Activated T-cell treated with anti-CD3 and anti-CD28 coated beads, Interleukin-2, amount 50 U/mL, for 24 hours (primary cell): ENCODE results near the gene SAG.

Experiments
- DNase-seq: peaks from one replicate; pipeline ENCODE4 v3.0.0-alpha.2; 2020
- H3K27ac Mint-ChIP-seq: 2 replicates; pipeline ENCODE4 v1.8.0; 2020; ENCODE audit warnings: mild to moderate bottlenecking, mixed read lengths
- H3K27me3 Mint-ChIP-seq: 2 replicates; pipeline ENCODE4 v1.8.0; 2020; ENCODE audit warnings: mixed read lengths
- H3K36me3 Mint-ChIP-seq: 2 replicates; pipeline ENCODE4 v1.8.0; 2020; ENCODE audit warnings: low read depth, mixed read lengths
- H3K4me1 Mint-ChIP-seq: 2 replicates; pipeline ENCODE4 v1.8.0; 2020; ENCODE audit warnings: low read depth, mixed read lengths
- H3K4me3 Mint-ChIP-seq: 2 replicates; pipeline ENCODE4 v1.8.0; 2020; ENCODE audit warnings: mild to moderate bottlenecking, moderate library complexity, mixed read lengths
- H3K9me3 Mint-ChIP-seq: 2 replicates; pipeline ENCODE4 v1.8.0; 2020; ENCODE audit warnings: mixed read lengths

SAG gene

DNA sequence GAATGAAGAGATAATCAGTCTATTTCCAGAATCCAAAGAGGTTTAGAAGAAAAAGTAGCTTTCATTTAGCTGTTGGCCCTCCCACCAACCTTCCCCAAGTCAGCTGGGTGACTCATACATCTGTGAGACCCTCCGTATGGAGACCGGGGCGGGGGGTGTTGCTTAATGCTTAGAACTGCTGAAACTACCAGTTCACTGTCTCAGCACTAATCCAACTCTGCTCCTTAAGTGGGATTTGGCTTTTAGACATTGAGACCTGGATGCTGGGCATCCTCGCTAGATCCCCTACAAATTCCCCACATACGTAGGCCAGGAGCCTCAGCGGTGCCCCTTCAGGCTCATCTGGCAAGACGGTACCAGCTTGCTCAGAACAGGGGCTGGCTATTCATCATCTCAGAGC lies at the start of gene SAG:
TSS of gene SAG (plus strand) at position 252 of the 400 bp plus-strand sequence. CDS start 1,374 bp downstream, outside the sequence.
- Mint-ChIP-seq H3K4me3 (no peak within 1 kb of the TSS), H3K9me3 (no peaks in the 10 kb centered on the region), H3K27me3 (no peaks in the 10 kb centered on the region), H3K4me1 (no peaks in the 10 kb centered on the region), H3K36me3 (no peaks in the 10 kb centered on the region), H3K27ac (no peak within 1 kb of the TSS)
- no peak for DNase-seq

DNA sequence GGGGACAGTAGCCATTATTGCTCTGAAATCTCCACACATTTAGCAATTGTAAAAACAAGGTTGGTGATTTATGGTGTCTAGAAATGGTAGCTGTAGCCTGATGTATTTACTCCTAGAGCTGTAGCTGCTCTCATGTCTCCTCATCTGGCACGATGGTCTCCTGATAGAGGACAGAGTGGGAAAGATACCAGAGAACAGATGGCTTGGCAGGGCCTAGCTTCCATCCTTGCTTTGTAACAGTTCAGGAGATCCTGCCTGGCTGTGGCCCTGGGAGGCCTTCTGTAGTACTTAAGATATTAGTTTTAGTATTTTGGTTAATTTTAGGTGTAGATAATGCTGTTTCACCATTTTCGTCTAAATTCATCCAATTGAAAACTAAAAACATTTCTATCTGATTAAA lies 49.4 kb upstream of the SAG start:
- H3K27ac Mint-ChIP-seq, result peak overlapping the region; percentile 83
- no peaks in the 10 kb centered on the region for H3K9me3 Mint-ChIP-seq
- no peaks in the 10 kb centered on the region for H3K27me3 Mint-ChIP-seq
- no peak for DNase-seq
- peaks cover 91% of the 10 kb centered on the region for H3K36me3 Mint-ChIP-seq
- peaks cover 78% of the 10 kb centered on the region for H3K4me1 Mint-ChIP-seq
- no peak overlapping the region for H3K4me3 Mint-ChIP-seq

DNA sequence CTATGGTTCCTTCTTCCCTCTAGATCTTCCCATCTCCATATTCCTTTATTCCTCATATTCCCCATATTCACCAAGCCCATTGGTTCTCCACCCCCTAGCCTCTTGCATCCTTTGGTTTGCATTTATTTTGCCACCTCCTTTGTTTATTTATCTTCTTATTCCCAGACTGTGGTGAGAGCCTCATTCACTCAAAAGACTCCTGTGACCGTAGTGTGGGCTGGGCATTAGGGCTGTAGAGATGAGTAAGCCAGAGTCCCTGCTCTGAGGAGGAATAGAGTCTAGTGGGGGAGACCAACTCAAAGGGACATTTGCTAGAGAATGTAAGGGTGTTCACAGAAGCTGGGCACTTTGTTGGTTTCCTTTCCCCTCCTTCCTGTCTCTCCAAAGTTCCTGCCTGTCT lies 47.9 kb upstream of the SAG start:
- Mint-ChIP-seq H3K4me1 (peaks cover 65% of the 10 kb centered on the region), H3K27me3 (no peaks in the 10 kb centered on the region), H3K36me3 (peaks cover 95% of the 10 kb centered on the region), H3K9me3 (no peaks in the 10 kb centered on the region), H3K27ac (peak overlapping the region; percentile 83), H3K4me3 (no peak overlapping the region)
- DNase-seq, result no peak

DNA sequence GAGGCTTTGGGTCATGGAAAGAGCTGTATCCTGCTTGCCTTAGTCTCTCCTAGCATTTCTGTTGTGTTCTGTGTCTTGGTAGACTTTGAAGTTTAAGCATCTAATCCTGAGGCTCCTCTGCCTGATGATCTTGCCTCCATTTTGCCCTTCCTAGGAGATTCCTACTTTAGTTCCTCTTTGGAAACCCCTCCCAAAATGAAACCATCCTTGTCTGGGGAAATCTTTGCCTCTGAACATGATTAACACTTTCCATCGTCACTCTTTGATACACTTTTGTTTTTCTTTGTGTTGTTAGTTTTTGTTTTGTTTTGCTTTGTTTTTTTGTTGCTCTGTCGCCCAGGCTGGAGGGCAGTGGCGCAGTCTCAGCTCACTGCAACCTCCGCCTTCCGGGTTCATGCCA lies 47.0 kb upstream of the SAG start:
- no peak for DNase-seq
- peaks cover 58% of the 10 kb centered on the region for H3K4me1 Mint-ChIP-seq
- H3K9me3 Mint-ChIP-seq, result no peaks in the 10 kb centered on the region
- no peaks in the 10 kb centered on the region for H3K27me3 Mint-ChIP-seq
- peaks cover 97% of the 10 kb centered on the region for H3K36me3 Mint-ChIP-seq
- peak overlapping the region; percentile 83 for H3K27ac Mint-ChIP-seq
- no peak overlapping the region for H3K4me3 Mint-ChIP-seq

DNA sequence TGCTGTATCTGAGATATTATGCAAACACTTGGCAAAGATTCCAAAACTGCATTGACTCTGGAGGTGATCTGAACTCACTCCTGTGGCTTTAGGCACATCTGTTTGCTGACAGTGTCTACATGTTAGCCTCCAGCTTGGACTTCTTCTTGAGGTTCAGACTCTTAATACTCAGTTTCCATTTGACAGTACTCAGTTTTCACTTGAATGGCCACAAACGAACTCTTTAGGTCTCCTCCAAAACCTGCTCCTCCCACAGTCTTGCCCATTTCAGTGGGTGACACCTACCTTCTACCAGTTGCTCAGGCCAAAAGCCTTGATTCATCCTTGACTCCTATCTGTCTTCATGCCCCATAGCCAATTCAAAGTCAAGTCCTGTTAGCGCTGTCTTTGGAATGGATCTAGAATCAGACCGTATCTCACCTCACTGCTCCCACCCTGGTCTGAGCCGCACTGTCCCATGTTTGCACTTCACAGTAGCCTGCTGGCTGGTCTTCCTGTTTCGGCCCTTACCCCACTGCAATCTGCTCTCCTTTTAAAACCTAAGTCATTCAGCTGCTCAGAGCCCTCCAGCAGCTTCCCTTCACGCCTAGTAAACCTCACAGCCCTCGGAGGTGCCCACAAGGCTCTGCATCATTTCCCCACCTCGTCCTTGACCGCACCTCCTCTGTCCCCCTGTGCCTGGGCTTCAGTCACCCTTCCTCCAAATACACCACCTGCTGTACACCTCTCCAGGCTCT lies 45.6 kb upstream of the SAG start:
- Mint-ChIP-seq H3K27me3 (no peaks in the 10 kb centered on the region), H3K9me3 (no peaks in the 10 kb centered on the region), H3K36me3 (peaks cover 98% of the 10 kb centered on the region), H3K4me1 (peaks cover 63% of the 10 kb centered on the region), H3K27ac (peak overlapping the region; percentile 83), H3K4me3 (no peak overlapping the region)
- DNase-seq, result no peak

DNA sequence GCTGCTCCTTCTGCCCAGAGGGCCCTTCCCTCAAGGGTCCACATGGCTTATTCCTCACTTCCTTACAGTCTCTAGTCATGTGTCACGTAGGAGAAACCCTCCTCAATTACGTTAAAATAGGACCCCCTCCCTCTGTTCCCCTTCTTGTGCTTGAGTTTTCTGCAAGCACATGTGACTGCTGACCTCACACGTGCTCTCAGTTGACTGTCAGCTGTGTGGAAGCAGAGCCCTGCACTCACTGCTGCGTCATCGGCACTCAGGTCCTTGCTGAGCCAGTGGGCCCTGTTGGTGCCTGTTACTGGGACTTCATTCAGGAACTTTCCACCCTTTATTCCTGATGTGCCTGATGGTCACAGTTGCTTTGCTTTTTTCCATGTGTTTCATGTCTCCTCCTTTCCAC lies 45.1 kb upstream of the SAG start:
- no peak overlapping the region for H3K4me3 Mint-ChIP-seq
- peaks cover 66% of the 10 kb centered on the region for H3K4me1 Mint-ChIP-seq
- DNase-seq, result no peak
- no peaks in the 10 kb centered on the region for H3K9me3 Mint-ChIP-seq
- peak overlapping the region; percentile 83 for H3K27ac Mint-ChIP-seq
- H3K27me3 Mint-ChIP-seq, result no peaks in the 10 kb centered on the region
- H3K36me3 Mint-ChIP-seq, result peaks cover 98% of the 10 kb centered on the region

DNA sequence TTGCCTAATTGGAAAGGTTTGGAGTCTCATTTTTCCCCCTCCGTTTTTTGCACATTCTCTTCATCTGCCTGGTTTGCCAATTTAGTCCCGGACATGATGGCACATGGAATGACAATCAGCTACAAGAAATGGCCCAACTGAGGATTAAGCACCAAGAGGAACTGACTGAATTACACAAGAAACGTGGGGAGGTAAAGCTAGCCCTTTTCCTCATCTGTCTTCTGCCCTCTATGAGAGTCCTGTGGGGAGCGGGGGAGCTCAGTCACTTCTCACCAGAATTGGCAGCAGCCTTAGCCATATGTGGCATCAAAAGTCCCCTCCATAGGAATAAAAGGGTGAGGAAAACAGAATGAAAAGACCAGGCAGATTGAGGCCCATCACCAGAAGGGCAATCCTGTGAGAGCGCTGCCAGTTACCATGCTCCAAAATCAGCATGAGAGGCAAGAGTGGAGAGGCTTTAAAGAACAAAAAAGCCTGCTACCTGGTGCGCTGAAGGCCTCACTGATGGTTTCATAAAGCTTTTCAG lies 44.5 kb upstream of the SAG start:
- H3K27me3 Mint-ChIP-seq, result no peaks in the 10 kb centered on the region
- peak overlapping the region; percentile 83 for H3K27ac Mint-ChIP-seq
- no peaks in the 10 kb centered on the region for H3K9me3 Mint-ChIP-seq
- H3K4me3 Mint-ChIP-seq, result no peak overlapping the region
- no peak for DNase-seq
- peaks cover 68% of the 10 kb centered on the region for H3K4me1 Mint-ChIP-seq
- H3K36me3 Mint-ChIP-seq, result peaks cover 100% of the 10 kb centered on the region

DNA sequence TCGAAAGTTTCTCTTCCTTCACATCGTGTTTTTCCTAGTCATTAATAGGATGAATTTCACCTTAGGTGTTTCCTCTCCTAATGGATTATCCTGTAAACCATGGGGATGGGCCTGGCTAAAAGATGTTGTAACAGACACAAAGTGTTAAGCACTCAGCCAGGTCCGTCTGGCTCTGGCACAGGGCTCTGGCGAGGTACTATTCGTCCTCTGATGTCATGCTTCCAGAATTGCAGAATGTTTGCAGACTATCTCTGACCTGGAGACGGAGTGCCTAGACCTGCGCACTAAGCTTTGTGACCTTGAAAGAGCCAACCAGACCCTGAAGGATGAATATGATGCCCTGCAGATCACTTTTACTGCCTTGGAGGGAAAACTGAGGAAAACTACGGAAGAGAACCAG lies 42.9 kb upstream of the SAG start:
- Mint-ChIP-seq H3K9me3 (no peaks in the 10 kb centered on the region), H3K4me3 (no peak overlapping the region), H3K27ac (peak overlapping the region; percentile 42)

DNA sequence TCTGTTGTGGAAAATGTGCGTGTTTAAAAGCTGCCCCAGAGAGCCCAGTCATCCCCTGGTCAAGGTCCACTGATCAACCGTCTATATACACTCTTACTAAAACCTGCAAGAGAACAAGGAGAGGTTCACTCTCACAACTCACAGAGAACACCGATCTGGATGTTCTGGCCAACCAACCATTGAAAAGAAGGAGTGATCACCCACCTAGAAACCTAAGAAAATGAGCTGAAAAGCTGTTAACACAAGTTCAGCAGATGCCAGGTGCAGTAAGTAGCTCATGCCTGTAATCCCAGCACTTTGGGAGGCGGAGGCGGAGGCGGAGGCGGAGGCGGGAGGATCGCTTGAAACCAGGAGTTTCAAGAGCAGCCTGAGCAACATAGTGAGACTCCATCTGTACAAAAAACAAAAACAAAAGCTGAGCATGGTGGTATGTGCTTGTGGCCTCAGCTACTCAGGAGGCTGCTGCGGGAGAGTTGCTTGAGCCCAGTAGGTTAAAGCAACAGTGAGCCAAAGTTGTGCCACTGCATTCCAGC lies 41.7 kb upstream of the SAG start:
- no peak overlapping the region for H3K4me3 Mint-ChIP-seq
- H3K9me3 Mint-ChIP-seq, result no peaks in the 10 kb centered on the region
- H3K27me3 Mint-ChIP-seq, result no peaks in the 10 kb centered on the region
- H3K36me3 Mint-ChIP-seq, result peaks cover 100% of the 10 kb centered on the region
- H3K27ac Mint-ChIP-seq, result peak overlapping the region; percentile 97
- DNase-seq, result no peak
- H3K4me1 Mint-ChIP-seq, result peaks cover 69% of the 10 kb centered on the region

More for the DNA sequence above, 42.9 kb upstream of the SAG start:
- no peaks in the 10 kb centered on the region for H3K27me3 Mint-ChIP-seq
- peaks cover 68% of the 10 kb centered on the region for H3K4me1 Mint-ChIP-seq
- H3K36me3 Mint-ChIP-seq, result peaks cover 100% of the 10 kb centered on the region
- no peak for DNase-seq

DNA sequence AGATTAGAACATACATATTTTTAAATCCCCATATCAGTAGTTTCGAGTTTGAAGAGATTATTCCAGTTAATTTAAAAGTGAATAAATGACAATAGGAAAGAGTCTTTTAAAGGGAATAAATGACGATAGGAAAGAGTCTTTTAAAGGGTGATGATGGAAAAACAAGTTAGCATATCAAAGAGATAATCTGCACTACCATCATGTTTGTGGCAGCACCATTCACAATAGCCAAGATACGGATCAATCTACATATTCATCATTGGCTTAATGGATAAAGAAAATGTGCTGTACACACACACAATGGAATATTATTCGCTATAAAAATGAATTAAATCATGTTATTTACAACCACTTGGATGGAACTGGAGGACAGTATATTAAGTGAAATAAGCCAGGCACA lies 41.1 kb upstream of the SAG start:
- no peaks in the 10 kb centered on the region for H3K9me3 Mint-ChIP-seq
- no peaks in the 10 kb centered on the region for H3K27me3 Mint-ChIP-seq
- peaks cover 67% of the 10 kb centered on the region for H3K4me1 Mint-ChIP-seq
- peak overlapping the region; percentile 97 for H3K27ac Mint-ChIP-seq
- H3K4me3 Mint-ChIP-seq, result no peak overlapping the region
- H3K36me3 Mint-ChIP-seq, result peaks cover 98% of the 10 kb centered on the region
- DNase-seq, result no peak

DNA sequence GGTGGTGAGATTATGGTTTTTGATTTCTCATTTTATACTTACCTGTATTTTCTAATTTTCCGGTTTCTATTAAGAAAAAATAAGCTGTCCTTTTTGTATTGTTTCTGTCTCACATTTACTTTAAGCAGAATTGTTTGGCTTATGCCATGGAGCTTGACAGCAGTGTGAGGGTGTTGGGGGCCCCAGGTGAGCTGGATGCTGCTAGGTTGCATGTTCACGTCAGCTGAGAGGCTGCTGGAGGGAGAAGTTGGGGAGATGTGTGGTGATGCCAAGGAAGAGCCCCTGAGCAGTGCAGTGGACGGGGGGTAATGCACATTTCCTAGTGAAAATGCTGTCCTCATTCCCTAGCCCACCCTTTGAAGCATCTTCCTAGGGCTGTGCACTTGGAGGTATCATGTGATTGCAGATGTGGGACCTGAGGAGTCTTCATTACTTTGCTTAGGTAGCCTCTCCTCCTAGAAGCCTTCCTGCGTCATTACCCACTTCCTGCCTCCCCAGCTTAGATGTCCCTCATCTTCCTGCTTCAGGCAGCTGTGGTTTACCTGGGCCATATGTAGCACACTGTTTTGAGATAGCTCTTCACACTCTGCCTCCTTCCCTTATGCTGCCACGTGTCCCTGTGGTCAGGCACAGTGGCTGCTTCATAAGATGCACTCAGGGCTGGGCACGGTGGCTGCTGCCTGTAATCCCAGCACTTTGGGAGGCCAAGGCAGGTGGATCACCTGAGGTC lies 39.9 kb upstream of the SAG start:
- DNase-seq, result peak; percentile 74
- Mint-ChIP-seq H3K4me1 (peaks cover 67% of the 10 kb centered on the region), H3K27ac (peak overlapping the region; percentile 97), H3K27me3 (no peaks in the 10 kb centered on the region), H3K36me3 (peaks cover 98% of the 10 kb centered on the region), H3K4me3 (peak overlapping the region; percentile 58), H3K9me3 (no peaks in the 10 kb centered on the region)

DNA sequence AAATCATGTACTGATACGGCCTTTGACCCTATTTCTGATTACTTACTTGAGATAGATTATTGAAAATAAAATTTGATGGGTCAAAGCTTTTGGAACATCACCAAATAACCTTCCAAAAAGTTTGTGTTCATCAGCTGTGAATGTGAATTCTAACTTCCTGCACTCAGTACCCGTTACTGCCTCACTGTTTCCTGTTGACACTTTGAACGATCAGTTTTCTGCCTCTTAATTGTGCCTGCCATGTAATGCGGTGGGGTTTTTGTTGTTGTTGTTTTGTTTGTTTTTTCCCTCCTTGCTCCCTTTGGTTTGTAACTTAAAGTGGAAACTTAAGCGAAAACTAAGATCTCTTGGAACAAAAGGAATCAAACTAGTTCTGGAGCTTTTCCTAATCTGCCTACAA lies 37.2 kb upstream of the SAG start:
- H3K36me3 Mint-ChIP-seq, result peaks cover 98% of the 10 kb centered on the region
- DNase-seq, result no peak
- no peaks in the 10 kb centered on the region for H3K9me3 Mint-ChIP-seq
- peaks cover 81% of the 10 kb centered on the region for H3K4me1 Mint-ChIP-seq
- H3K27ac Mint-ChIP-seq, result peak overlapping the region; percentile 97
- peak overlapping the region; percentile 32 for H3K4me3 Mint-ChIP-seq
- no peaks in the 10 kb centered on the region for H3K27me3 Mint-ChIP-seq

DNA sequence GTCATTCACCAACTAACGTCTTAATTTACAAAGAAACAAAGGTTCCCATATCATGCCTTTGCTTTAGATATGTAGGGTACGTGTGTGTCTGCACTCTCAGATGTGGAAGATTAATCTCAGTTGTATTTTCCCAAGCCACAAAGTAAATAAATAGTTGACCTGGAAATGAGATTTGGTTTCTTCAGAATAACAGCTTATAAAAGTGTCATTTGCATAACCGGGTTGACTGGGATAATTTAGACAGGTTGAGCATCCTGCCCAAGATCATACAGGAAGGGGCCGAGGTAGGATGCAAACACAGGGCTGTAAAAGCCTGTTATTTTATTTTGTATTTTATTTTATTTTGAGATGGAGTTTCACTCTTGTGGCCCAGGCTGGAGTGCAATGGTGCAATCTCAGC lies 36.7 kb upstream of the SAG start:
- H3K27ac Mint-ChIP-seq, result peak overlapping the region; percentile 97
- peaks cover 98% of the 10 kb centered on the region for H3K36me3 Mint-ChIP-seq
- H3K27me3 Mint-ChIP-seq, result no peaks in the 10 kb centered on the region
- H3K9me3 Mint-ChIP-seq, result no peaks in the 10 kb centered on the region
- H3K4me1 Mint-ChIP-seq, result peaks cover 78% of the 10 kb centered on the region
- no peak for DNase-seq
- no peak overlapping the region for H3K4me3 Mint-ChIP-seq

DNA sequence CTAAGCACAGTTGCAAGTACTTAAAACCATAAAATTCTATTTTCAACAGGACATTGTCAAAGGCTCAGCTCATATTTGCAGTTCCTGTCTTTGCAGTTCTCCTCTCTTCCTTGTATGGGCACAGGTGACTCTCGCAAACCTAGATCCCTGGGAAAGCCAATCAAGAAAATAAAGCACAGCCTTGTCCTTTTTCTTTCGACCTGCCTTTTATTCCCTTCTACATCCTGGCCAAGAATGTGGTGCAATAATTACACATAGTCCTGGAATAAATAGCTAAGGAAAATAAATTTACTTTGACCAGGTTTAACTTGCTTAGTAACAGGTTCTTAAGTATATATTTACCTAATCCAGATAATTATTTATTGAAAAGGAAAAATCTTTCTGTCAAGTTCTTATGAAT lies 35.9 kb upstream of the SAG start:
- peak overlapping the region; percentile 68 for H3K27ac Mint-ChIP-seq
- H3K27me3 Mint-ChIP-seq, result no peaks in the 10 kb centered on the region
- no peak overlapping the region for H3K4me3 Mint-ChIP-seq
- no peaks in the 10 kb centered on the region for H3K9me3 Mint-ChIP-seq
- peaks cover 98% of the 10 kb centered on the region for H3K36me3 Mint-ChIP-seq
- H3K4me1 Mint-ChIP-seq, result peaks cover 70% of the 10 kb centered on the region
- no peak for DNase-seq

DNA sequence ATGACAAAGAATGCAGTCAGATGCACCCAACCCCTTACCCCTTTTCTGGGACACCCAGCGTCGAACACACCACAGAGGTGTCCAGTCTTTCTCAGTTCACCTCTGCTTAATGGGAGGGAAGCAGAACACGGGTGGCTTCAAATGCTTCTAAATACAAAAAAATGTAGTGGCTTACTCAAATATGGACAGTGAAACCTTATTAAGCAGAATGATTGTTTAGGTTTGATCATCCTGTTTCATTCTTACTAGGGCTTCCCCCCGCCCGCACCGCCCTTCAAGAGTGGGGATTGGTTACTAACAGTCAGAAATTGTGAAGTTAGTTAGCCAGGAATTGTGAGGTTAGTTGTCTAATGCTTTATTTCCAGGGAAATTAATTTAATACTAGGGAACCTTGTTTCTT lies 34.5 kb upstream of the SAG start:
- Mint-ChIP-seq H3K36me3 (peaks cover 97% of the 10 kb centered on the region), H3K27ac (peak overlapping the region; percentile 86), H3K4me1 (peaks cover 57% of the 10 kb centered on the region), H3K27me3 (no peaks in the 10 kb centered on the region), H3K4me3 (no peak overlapping the region), H3K9me3 (no peaks in the 10 kb centered on the region)
- no peak for DNase-seq
